Osteocyte (in vitro differentiated cells): Measurements from ENCODE around the gene MATN4. TPM values are rescaled to one million over a fixed set of nuclear protein-coding genes. Genes with fewer than 3 reads are reported as not detected.
A peak's percentile ranks its signal among the peaks of the same experiment; 100 is the strongest.

Experiments
- DNase-seq: peaks from one replicate; pipeline ENCODE4 v3.0.0; 2021; ENCODE audit warnings: mixed read lengths; ENCODE audit not compliant: unreplicated experiment; ENCODE audit errors: extremely low spot score
- H3K27ac Mint-ChIP-seq: one replicate; pipeline ENCODE4 v1.8.0; 2021; ENCODE audit warnings: mild to moderate bottlenecking, mixed read lengths; ENCODE audit not compliant: unreplicated experiment
- H3K27me3 Mint-ChIP-seq: one replicate; pipeline ENCODE4 v1.8.0; 2021; ENCODE audit warnings: mixed read lengths; ENCODE audit not compliant: unreplicated experiment
- H3K36me3 Mint-ChIP-seq: one replicate; pipeline ENCODE4 v1.8.0; 2021; ENCODE audit warnings: mixed read lengths; ENCODE audit not compliant: unreplicated experiment
- H3K4me1 Mint-ChIP-seq: one replicate; pipeline ENCODE4 v1.8.0; 2021; ENCODE audit warnings: mixed read lengths; ENCODE audit not compliant: unreplicated experiment
- H3K4me3 Mint-ChIP-seq: one replicate; pipeline ENCODE4 v1.8.0; 2021; ENCODE audit warnings: mild to moderate bottlenecking, moderate library complexity, mixed read lengths; ENCODE audit not compliant: unreplicated experiment
- H3K9me3 Mint-ChIP-seq: one replicate; pipeline ENCODE4 v1.8.0; 2021; ENCODE audit warnings: mixed read lengths; ENCODE audit not compliant: unreplicated experiment
- CTCF ChIP-seq: fragments of 200-600 bp; sonication (generic); IDR thresholded peaks from 2 replicates; pipeline ENCODE4 v1.5.0; 2021; ENCODE audit warnings: antibody characterized with exemption, mild to moderate bottlenecking, moderate library complexity
- total RNA-seq: library from RNA; stranded (reverse); gene quantifications from 2 replicates; pipeline ENCODE4 v1.2.1, GENCODE V29; 2021

The MATN4 gene
- total RNA-seq, 1 donor from 2014 or later: not detected

GRCh38 chr20:45307076-45307640 is 941 bp downstream of the MATN4 start:
- Mint-ChIP-seq H3K4me3 (no peak overlapping the region), H3K36me3 (no peaks in the 10 kb centered on the region), H3K4me1 (peaks cover 3% of the 10 kb centered on the region), H3K27ac (no peak overlapping the region), H3K27me3 (peaks cover 2% of the 10 kb centered on the region), H3K9me3 (no peaks in the 10 kb centered on the region)
- DNase-seq: no peak
- TF ChIP-seq CTCF: no peak

- Mint-ChIP-seq H3K4me3 (no peak within 1 kb of the TSS), H3K36me3 (no peaks in the 10 kb centered on the region), H3K27ac (no peak within 1 kb of the TSS), H3K27me3 (peaks cover 4% of the 10 kb centered on the region), H3K4me1 (peaks cover 1% of the 10 kb centered on the region), H3K9me3 (no peaks in the 10 kb centered on the region)
- no peak for DNase-seq
- peak; percentile 74 for TF ChIP-seq CTCF
Observed at GRCh38 chr20:45306431-45306982, 1.6 kb downstream of the MATN4 start, which contains the start of gene RBPJL. Gene RBPJL (plus strand): TSS chr20:45306840. CDS start chr20:45306923, 83 bp downstream.

- H3K9me3 Mint-ChIP-seq: no peaks in the 10 kb centered on the region
- no peaks in the 10 kb centered on the region for H3K36me3 Mint-ChIP-seq
- H3K4me1 Mint-ChIP-seq: no peaks in the 10 kb centered on the region
- peaks cover 4% of the 10 kb centered on the region for H3K27me3 Mint-ChIP-seq
- H3K4me3 Mint-ChIP-seq: no peak overlapping the region
- H3K27ac Mint-ChIP-seq: no peak overlapping the region
- no peak for TF ChIP-seq CTCF
- DNase-seq: no peak
Observed at GRCh38 chr20:45305262-45305661, 2.8 kb downstream of the MATN4 start.

- Mint-ChIP-seq H3K9me3 (no peaks in the 10 kb centered on the region), H3K27me3 (peaks cover 4% of the 10 kb centered on the region), H3K27ac (no peak overlapping the region), H3K4me3 (no peak overlapping the region), H3K4me1 (no peaks in the 10 kb centered on the region), H3K36me3 (no peaks in the 10 kb centered on the region)
- no peak for TF ChIP-seq CTCF
- no peak for DNase-seq
Observed at GRCh38 chr20:45304464-45304999, 3.6 kb downstream of the MATN4 start.

- Mint-ChIP-seq H3K4me1 (no peaks in the 10 kb centered on the region), H3K36me3 (no peaks in the 10 kb centered on the region), H3K9me3 (no peaks in the 10 kb centered on the region), H3K4me3 (no peak overlapping the region), H3K27me3 (peaks cover 4% of the 10 kb centered on the region), H3K27ac (no peak overlapping the region)
- no peak for TF ChIP-seq CTCF
- no peak for DNase-seq
Observed at GRCh38 chr20:45303586-45304463, 4.3 kb downstream of the MATN4 start.
